ENCODE measurements around the gene CDH26. TPM values are rescaled to one million over a fixed set of nuclear protein-coding genes. Genes with fewer than 3 reads are reported as not detected.

Gene CDH26
- total RNA-seq, 4 donors from 2014 or later, result 2.5 to 10.3 (median 4.0) TPM

- Histone ChIP-seq H3K9me3 (no peaks in the 10 kb centered on the region), H3K36me3 (no peaks in the 10 kb centered on the region), H3K4me1 (peaks cover 0 to 10% (median 7%) of the 10 kb centered on the region in 3 donors), H3K4me3 (no peak overlapping the region), H3K27me3 (no peaks in the 10 kb centered on the region), H3K27ac (no peak overlapping the region)
- DNase-seq, result no peak
- TF ChIP-seq, protein P1, sequence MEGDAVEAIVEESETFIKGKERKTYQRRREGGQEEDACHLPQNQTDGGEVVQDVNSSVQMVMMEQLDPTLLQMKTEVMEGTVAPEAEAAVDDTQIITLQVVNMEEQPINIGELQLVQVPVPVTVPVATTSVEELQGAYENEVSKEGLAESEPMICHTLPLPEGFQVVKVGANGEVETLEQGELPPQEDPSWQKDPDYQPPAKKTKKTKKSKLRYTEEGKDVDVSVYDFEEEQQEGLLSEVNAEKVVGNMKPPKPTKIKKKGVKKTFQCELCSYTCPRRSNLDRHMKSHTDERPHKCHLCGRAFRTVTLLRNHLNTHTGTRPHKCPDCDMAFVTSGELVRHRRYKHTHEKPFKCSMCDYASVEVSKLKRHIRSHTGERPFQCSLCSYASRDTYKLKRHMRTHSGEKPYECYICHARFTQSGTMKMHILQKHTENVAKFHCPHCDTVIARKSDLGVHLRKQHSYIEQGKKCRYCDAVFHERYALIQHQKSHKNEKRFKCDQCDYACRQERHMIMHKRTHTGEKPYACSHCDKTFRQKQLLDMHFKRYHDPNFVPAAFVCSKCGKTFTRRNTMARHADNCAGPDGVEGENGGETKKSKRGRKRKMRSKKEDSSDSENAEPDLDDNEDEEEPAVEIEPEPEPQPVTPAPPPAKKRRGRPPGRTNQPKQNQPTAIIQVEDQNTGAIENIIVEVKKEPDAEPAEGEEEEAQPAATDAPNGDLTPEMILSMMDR (IDR thresholded peaks at IDR 0.05), result no peak
- no peak for TF ChIP-seq POLR2A (IDR thresholded peaks at IDR 0.05)
- WGBS, 2 donors, result 73 to 87% methylated on average over 7 to 9 of the region's 9 CpGs
- intact Hi-C loops (cut with DNase I), result no loop called here
Observed at GRCh38 chr20:59977086-59977485, 18.9 kb downstream of the CDH26 start.

DNA sequence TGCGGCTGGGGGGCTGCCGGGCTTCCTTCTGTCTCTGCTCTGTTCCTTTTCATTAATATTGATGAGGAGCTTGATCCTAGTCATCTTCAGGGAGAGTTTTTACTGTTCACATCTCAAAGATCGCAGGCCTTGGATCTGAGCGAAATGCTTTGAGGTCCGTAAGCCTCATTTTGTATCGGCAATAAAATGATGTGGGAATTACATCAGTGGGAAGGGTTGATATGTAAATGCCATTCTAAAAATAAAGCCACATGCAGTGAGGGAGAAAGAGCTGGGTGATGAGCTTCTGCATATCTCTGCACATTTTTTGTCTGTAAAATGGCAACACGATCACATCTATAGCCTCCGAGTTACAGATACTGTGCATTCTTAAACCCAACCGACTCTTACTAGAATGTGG, 24.9 kb downstream of the CDH26 start:
- TF ChIP-seq, protein P1 (IDR thresholded peaks at IDR 0.05), result no peak
- TF ChIP-seq POLR2A (IDR thresholded peaks at IDR 0.05), result no peak
- Histone ChIP-seq H3K9me3 (no peaks in the 10 kb centered on the region), H3K36me3 (no peaks in the 10 kb centered on the region), H3K27me3 (no peaks in the 10 kb centered on the region), H3K4me3 (no peak overlapping the region), H3K27ac (no peak overlapping the region), H3K4me1 (no peaks in the 10 kb centered on the region)
- intact Hi-C loops (cut with DNase I), result no loop called here
- DNase-seq, result no peak
- 88 to 89% methylated on average over 9 of the region's 9 CpGs for WGBS, 2 donors

GRCh38 chr20:59984541-59984940, 26.3 kb downstream of the CDH26 start:
- intact Hi-C loops (cut with DNase I), result no loop called here

GRCh38 chr20:59985164-59985563, 26.9 kb downstream of the CDH26 start:
- no peak for DNase-seq

More at GRCh38 chr20:59984541-59984940, 26.3 kb downstream of the CDH26 start:
- WGBS, 2 donors, result 73 to 78% methylated on average over 4 of the region's 4 CpGs
- no peak for DNase-seq
- Histone ChIP-seq H3K27me3 (no peaks in the 10 kb centered on the region), H3K27ac (no peak overlapping the region), H3K36me3 (no peaks in the 10 kb centered on the region), H3K4me3 (no peak overlapping the region), H3K4me1 (no peaks in the 10 kb centered on the region), H3K9me3 (no peaks in the 10 kb centered on the region)
- TF ChIP-seq POLR2A (IDR thresholded peaks at IDR 0.05), result no peak

DNA sequence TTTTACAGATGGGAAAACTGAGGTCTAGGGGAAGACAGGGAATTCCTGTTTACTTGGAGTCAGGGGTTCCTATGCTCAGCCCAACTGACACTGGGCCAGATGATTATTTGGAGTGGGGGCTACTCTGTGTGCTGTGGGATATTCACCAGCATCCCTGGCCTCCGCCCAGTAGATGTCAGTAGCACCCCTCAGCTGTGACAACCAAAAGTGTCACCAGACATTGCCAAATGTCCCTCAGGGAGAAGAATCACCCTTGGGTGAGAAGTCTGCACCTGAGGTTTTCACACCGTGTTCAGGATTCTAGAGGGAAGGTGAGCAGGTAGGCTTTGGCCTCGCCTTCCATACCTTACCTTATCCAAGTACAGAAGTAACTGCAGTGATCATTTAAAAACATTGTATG, 27.6 kb downstream of the CDH26 start:
- Histone ChIP-seq H3K27ac (no peak overlapping the region), H3K4me1 (no peaks in the 10 kb centered on the region), H3K4me3 (no peak overlapping the region), H3K36me3 (no peaks in the 10 kb centered on the region), H3K27me3 (no peaks in the 10 kb centered on the region), H3K9me3 (no peaks in the 10 kb centered on the region)
- no peak for DNase-seq
- TF ChIP-seq, protein P1 (IDR thresholded peaks at IDR 0.05), result no peak
- no peak for TF ChIP-seq POLR2A (IDR thresholded peaks at IDR 0.05)
- intact Hi-C loops (cut with DNase I), result no loop called here
- WGBS, 2 donors, result 68 to 82% methylated on average over 3 of the region's 3 CpGs

More at GRCh38 chr20:59985164-59985563, 26.9 kb downstream of the CDH26 start:
- Histone ChIP-seq H3K27ac (no peak overlapping the region), H3K9me3 (no peaks in the 10 kb centered on the region), H3K4me3 (no peak overlapping the region), H3K4me1 (no peaks in the 10 kb centered on the region), H3K27me3 (no peaks in the 10 kb centered on the region), H3K36me3 (no peaks in the 10 kb centered on the region)
- TF ChIP-seq, protein P1 (IDR thresholded peaks at IDR 0.05), result no peak
- TF ChIP-seq POLR2A (IDR thresholded peaks at IDR 0.05), result no peak
- WGBS, 2 donors, result 80 to 85% methylated on average over 8 of the region's 8 CpGs
- intact Hi-C loops (cut with DNase I), result no loop called here

DNA sequence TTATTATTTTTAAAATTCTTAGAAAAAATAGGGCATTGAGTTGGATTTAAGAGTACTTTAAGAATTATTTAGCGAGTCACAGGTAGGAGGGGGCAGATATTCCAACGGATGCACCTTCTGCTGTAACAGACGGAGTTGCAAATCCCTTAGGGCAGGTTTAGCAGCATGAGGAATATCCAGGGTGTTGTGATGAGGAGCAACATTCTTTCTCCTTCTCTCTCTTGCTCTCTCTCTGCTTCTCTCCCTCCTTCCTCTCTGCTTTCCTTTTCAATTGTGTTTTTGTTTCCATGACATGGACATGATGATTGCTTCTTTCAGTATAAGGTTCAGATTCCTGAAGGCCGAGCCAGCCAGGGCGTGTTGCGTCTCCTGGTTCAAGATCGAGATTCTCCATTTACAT, 28.9 kb downstream of the CDH26 start:
- H3K27ac ChIP-seq, result no peak overlapping the region
- no peaks in the 10 kb centered on the region for H3K27me3 ChIP-seq
- no peaks in the 10 kb centered on the region for H3K4me1 ChIP-seq
- no peak overlapping the region for H3K4me3 ChIP-seq
- no peaks in the 10 kb centered on the region for H3K36me3 ChIP-seq
- no peak for DNase-seq
- TF ChIP-seq, protein P1 (IDR thresholded peaks at IDR 0.05), result no peak
- no peak for TF ChIP-seq POLR2A (IDR thresholded peaks at IDR 0.05)
- WGBS, 2 donors, result 73 to 82% methylated on average over 7 of the region's 7 CpGs
- H3K9me3 ChIP-seq, result no peaks in the 10 kb centered on the region
- intact Hi-C loops (cut with DNase I), result no loop called here

Data from esophagus squamous epithelium (tissue), 5 donors.